Measurements from ENCODE around the gene UBN1. TPM values are rescaled to one million over a fixed set of nuclear protein-coding genes. Genes with fewer than 3 reads are reported as not detected.
"Not testable (repeated sequence)": the region's sequence is repeated elsewhere in the genome, so short reads cannot be mapped to it uniquely, and the experiment has no call there.

Gene UBN1
- total and polyA plus RNA-seq, 2 experiments from 2014 or later, result 21.4 to 33.4 TPM

- TF ChIP-seq CTCF (IDR thresholded peaks at IDR 0.05; ENCODE audit: low read depth, low read length), result no peak
- no peak for DNase-seq (ENCODE audit: low read depth in 1 of 2, low spot score in 1 of 2)
- Histone ChIP-seq H3K36me3 (peaks cover 3% of the 10 kb centered on the region), H3K4me3 (no peak overlapping the region), H3K27me3 (no peaks in the 10 kb centered on the region), H3K27ac (no peak overlapping the region), H3K9me3 (ENCODE audit: low read depth) (no peaks in the 10 kb centered on the region), H3K4me1 (ENCODE audit: low read depth) (no peaks in the 10 kb centered on the region)
Observed at GRCh38 chr16:4891886-4892216, 44.6 kb downstream of the UBN1 start.

GRCh38 chr16:4892361-4893102 is 45.3 kb downstream of the UBN1 start:
- Histone ChIP-seq H3K27me3 (no peaks in the 10 kb centered on the region), H3K4me3 (no peak overlapping the region), H3K27ac (no peak overlapping the region), H3K9me3 (ENCODE audit: low read depth) (no peaks in the 10 kb centered on the region), H3K4me1 (ENCODE audit: low read depth) (no peaks in the 10 kb centered on the region), H3K36me3 (no peaks in the 10 kb centered on the region)
- DNase-seq (ENCODE audit: low read depth in 1 of 2, low spot score in 1 of 2), result peak in 1 of 2 donors; percentile 61
- no peak for TF ChIP-seq CTCF (IDR thresholded peaks at IDR 0.05; ENCODE audit: low read depth, low read length)

GRCh38 chr16:4893103-4893862 is 46.0 kb downstream of the UBN1 start:
- H3K4me3 ChIP-seq, result no peak overlapping the region
- no peak overlapping the region for H3K27ac ChIP-seq
- no peaks in the 10 kb centered on the region for H3K36me3 ChIP-seq
- TF ChIP-seq CTCF (IDR thresholded peaks at IDR 0.05; ENCODE audit: low read depth, low read length), result no peak
- H3K9me3 ChIP-seq (ENCODE audit: low read depth), result no peaks in the 10 kb centered on the region
- H3K4me1 ChIP-seq (ENCODE audit: low read depth), result no peaks in the 10 kb centered on the region
- H3K27me3 ChIP-seq, result no peaks in the 10 kb centered on the region
- no peak for DNase-seq (ENCODE audit: low read depth in 1 of 2, low spot score in 1 of 2)

- Histone ChIP-seq H3K4me3 (no peak overlapping the region), H3K9me3 (ENCODE audit: low read depth) (no peaks in the 10 kb centered on the region), H3K27me3 (no peaks in the 10 kb centered on the region), H3K27ac (no peak overlapping the region), H3K4me1 (ENCODE audit: low read depth) (no peaks in the 10 kb centered on the region), H3K36me3 (no peaks in the 10 kb centered on the region)
- TF ChIP-seq CTCF (IDR thresholded peaks at IDR 0.05; ENCODE audit: low read depth, low read length), result no peak
- no peak for DNase-seq (ENCODE audit: low read depth in 1 of 2, low spot score in 1 of 2)
Observed at GRCh38 chr16:4894276-4895150, 47.2 kb downstream of the UBN1 start.

- Histone ChIP-seq H3K36me3 (no peaks in the 10 kb centered on the region), H3K27ac (no peak overlapping the region), H3K9me3 (ENCODE audit: low read depth) (no peaks in the 10 kb centered on the region), H3K27me3 (no peaks in the 10 kb centered on the region), H3K4me3 (no peak overlapping the region), H3K4me1 (ENCODE audit: low read depth) (no peaks in the 10 kb centered on the region)
- DNase-seq (ENCODE audit: low read depth in 1 of 2, low spot score in 1 of 2), result no peak
- TF ChIP-seq CTCF (IDR thresholded peaks at IDR 0.05; ENCODE audit: low read depth, low read length), result no peak
Observed at GRCh38 chr16:4895366-4895765, 48.1 kb downstream of the UBN1 start.

GRCh38 chr16:4896761-4897160 is 49.5 kb downstream of the UBN1 start:
- not testable (repeated sequence) for DNase-seq (ENCODE audit: low read depth in 1 of 2, low spot score in 1 of 2); H3K27ac ChIP-seq; H3K36me3 ChIP-seq; H3K9me3 ChIP-seq (ENCODE audit: low read depth); H3K27me3 ChIP-seq; H3K4me3 ChIP-seq; H3K4me1 ChIP-seq (ENCODE audit: low read depth)

Measured in cardiac muscle cell (in vitro differentiated cells and primary cell).